ENCODE measurements around the gene PPP1R26. TPM values are rescaled to one million over a fixed set of nuclear protein-coding genes. Genes with fewer than 3 reads are reported as not detected.

PPP1R26 gene
- total and polyA plus RNA-seq, 9 of the 15 experiments (the other 6 are each of a cell fraction or from before 2014, with no cell fraction given): 0.77 to 26.8 (median 9.3) TPM

DNA sequence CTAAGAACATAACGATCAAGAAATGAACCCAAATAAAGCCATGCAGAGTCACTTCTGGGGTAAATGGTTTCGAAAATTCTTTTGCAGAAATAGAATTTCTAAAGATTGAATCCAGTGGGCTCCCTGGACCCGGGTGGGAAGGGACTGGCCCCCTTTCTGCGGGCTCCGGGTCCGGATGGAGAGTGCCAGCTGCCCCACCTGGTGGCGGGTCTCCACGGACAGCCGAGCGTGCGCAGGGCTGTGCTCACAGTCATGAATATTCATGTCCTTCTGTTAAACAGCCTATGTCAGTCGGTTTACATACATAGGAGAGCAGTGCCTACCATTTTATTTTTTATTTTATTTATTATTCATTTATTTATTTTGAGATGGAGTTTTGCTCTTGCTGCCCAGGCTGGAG lies 4.7 kb upstream of the PPP1R26 start (continued):
- TF ChIP-seq MGA (IDR thresholded peaks at IDR 0.05): no peak
- no peak for TF ChIP-seq CTBP1 (IDR thresholded peaks at IDR 0.05; ENCODE audit: borderline replicate concordance)
- no peak for TF ChIP-seq BDP1 (IDR thresholded peaks at IDR 0.05; ENCODE audit: insufficient read depth, insufficient read length)
- no peak for TF ChIP-seq STAT6 (CRISPR knock-in tag; IDR thresholded peaks at IDR 0.05)
- no peak for TF ChIP-seq PTTG1 (tag; IDR thresholded peaks at IDR 0.05; ENCODE audit: low read depth)
- no peak for TF ChIP-seq SMAD3 (CRISPR knock-in tag; conservative IDR thresholded peaks at IDR 0.05)
- no peak for TF ChIP-seq E2F3 (CRISPR knock-in tag; IDR thresholded peaks at IDR 0.05)
- no peak for TF ChIP-seq PML (IDR thresholded peaks at IDR 0.05; ENCODE audit: low read length)
- TF ChIP-seq EWSR1 (IDR thresholded peaks at IDR 0.05; ENCODE audit: borderline replicate concordance, low read depth, partially characterized antibody): no peak
- peak; percentile 56 to 71 for TF ChIP-seq RAD21 (CRISPR knock-in tag; conservative IDR thresholded peaks at IDR 0.05 in 1 of 2, IDR thresholded peaks at IDR 0.05 in 1 of 2)
- no peak for TF ChIP-seq MYBL2 (IDR thresholded peaks at IDR 0.05; ENCODE audit: low read depth)
- TF ChIP-seq MYBL2 (CRISPR knock-in tag; IDR thresholded peaks at IDR 0.05; ENCODE audit: borderline replicate concordance): no peak
- peak in 1 of 2 experiments; percentile 68; a peak in 2 of 4 replicates for TF ChIP-seq MAZ (CRISPR knock-in tag; conservative IDR thresholded peaks at IDR 0.05 in 1 of 2, IDR thresholded peaks at IDR 0.05 in 1 of 2)
- no peak for TF ChIP-seq RBBP5 (IDR thresholded peaks at IDR 0.05; ENCODE audit: borderline replicate concordance, insufficient read depth, low read length, poor library complexity, severe bottlenecking)
- no peak for TF ChIP-seq HDAC6 (IDR thresholded peaks at IDR 0.05; ENCODE audit: low read depth, low read length)

All from K562 (cell line).